Endothelial cell of umbilical vein (primary cell): ENCODE measurements around the gene ME3. TPM values are rescaled to one million over a fixed set of nuclear protein-coding genes. Genes with fewer than 3 reads are reported as not detected.

Experiments used
- BruUV-seq: library from RNA; stranded (reverse); fragments of 400-500 nt; replicated peaks from 2 replicates; lab custom pipeline; 2021; lab: Mats Ljungman, UMichigan
- CTCF ChIA-PET: fragments of 300-600, 350-600 bp; sonication (Branson Sonifier 250); formaldehyde crosslinking; loops from one replicate; lab custom pipeline; 2021; ENCODE audit warnings: antibody characterized with exemption, inconsistent platforms; lab: Charles Lee
- POLR2A ChIA-PET: fragments of 300-600, 350-600 bp; sonication (Branson Sonifier 250); formaldehyde crosslinking; loops from one replicate; lab custom pipeline; 2021; ENCODE audit warnings: antibody characterized with exemption, inconsistent platforms; lab: Charles Lee
- DNase-seq: peaks from one replicate; pipeline ENCODE4 v3.0.0-alpha.2; 2011; ENCODE audit warnings: low read depth, low spot score
- FAIRE-seq: peaks from 2 replicates; lab custom pipeline; 2011; peaks lifted over from hg19 to GRCh38; lab: Jason Lieb, UNC
- H2AFZ ChIP-seq: 2 replicates; pipeline ENCODE4 v1.6.0; 2012; ENCODE audit warnings: low read depth, low read length, control low read depth, inconsistent platforms
- H3K27ac ChIP-seq: 2 replicates; pipeline ENCODE4 v1.5.1; 2011; ENCODE audit warnings: low read depth, mild to moderate bottlenecking, control low read depth, low read length, moderate library complexity; ENCODE audit not compliant: insufficient read depth
- H3K27me3 ChIP-seq, 2 experiments: 2 replicates each; pipeline versions ENCODE4 v1.6.0 to v1.6.1; 2011; ENCODE audit warnings: low read length in 2 of 2, mixed read lengths in 1 of 2; ENCODE audit not compliant: control insufficient read depth in 2 of 2, insufficient read depth in 2 of 2
- H3K36me3 ChIP-seq, 2 experiments: 2 replicates in 1 of 2; 3 replicates in 1 of 2; pipeline ENCODE4 v1.5.1; 2011; ENCODE audit warnings: low read length in 2 of 2, mild to moderate bottlenecking in 1 of 2, moderate library complexity in 1 of 2; ENCODE audit not compliant: control insufficient read depth in 2 of 2, insufficient read depth in 2 of 2; ENCODE audit errors: extremely low read depth in 1 of 2
- H3K4me1 ChIP-seq: 3 replicates; pipeline ENCODE4 v1.5.1; 2011; ENCODE audit warnings: mild to moderate bottlenecking, low read length; ENCODE audit not compliant: control insufficient read depth, insufficient read depth; ENCODE audit errors: extremely low read depth
- H3K4me2 ChIP-seq: 2 replicates; pipeline ENCODE4 v1.6.1; 2011; ENCODE audit warnings: low read length, control low read depth, mixed read lengths; ENCODE audit not compliant: insufficient read depth
- H3K4me3 ChIP-seq, 3 experiments: fragments of 200-600 bp in 1 of 3; sonication (generic), shearing (Covaris generic) in 1 of 3; replicated peaks in 1 of 3; 2 replicates each; pipeline ENCODE4 v1.5.1; 2011 to 2016; ENCODE audit warnings: control low read depth in 3 of 3, low read length in 3 of 3, mild to moderate bottlenecking in 2 of 3, inconsistent platforms in 1 of 3, low read depth in 1 of 3, moderate library complexity in 1 of 3; ENCODE audit not compliant: insufficient read depth in 1 of 3
- H3K79me2 ChIP-seq: 2 replicates; pipeline ENCODE4 v1.6.0; 2012; ENCODE audit warnings: low read length, inconsistent platforms; ENCODE audit not compliant: control insufficient read depth, insufficient read depth
- H3K9ac ChIP-seq: replicated peaks from 2 replicates; pipeline ENCODE3; 2011; ENCODE audit warnings: low read length, control low read depth; ENCODE audit not compliant: insufficient read depth; ENCODE audit errors: extremely low read depth
- H3K9me1 ChIP-seq: replicated peaks from 3 replicates; pipeline ENCODE4 v1.6.0; 2011; ENCODE audit warnings: mild to moderate bottlenecking, low read length; ENCODE audit not compliant: control insufficient read depth, insufficient read depth; ENCODE audit errors: extremely low read depth
- H3K9me3 ChIP-seq: replicated peaks from 2 replicates; pipeline ENCODE4 v1.5.1; 2012; ENCODE audit warnings: low read length, inconsistent platforms; ENCODE audit not compliant: control insufficient read depth, insufficient read depth
- H4K20me1 ChIP-seq: replicated peaks from 2 replicates; pipeline ENCODE3; 2011; ENCODE audit warnings: mild to moderate bottlenecking, low read length; ENCODE audit not compliant: control insufficient read depth, insufficient read depth; ENCODE audit errors: extremely low read depth
- CTCF ChIP-seq, 2 donors: IDR thresholded peaks; 1 replicate in 1 of 2; 2 replicates in 1 of 2; pipeline ENCODE4 v1.5.1; 2011; ENCODE audit warnings: low read length in 2 of 2, mild to moderate bottlenecking in 2 of 2, moderate library complexity in 2 of 2, control low read depth in 1 of 2, inconsistent platforms in 1 of 2, low read depth in 1 of 2; ENCODE audit not compliant: insufficient read depth in 1 of 2; ENCODE audit errors: extremely low read depth in 1 of 2
- EZH2 ChIP-seq: IDR thresholded peaks from 2 replicates; pipeline ENCODE4 v1.6.1; 2012; ENCODE audit warnings: borderline replicate concordance, low read depth, mild to moderate bottlenecking, moderate library complexity, low read length, inconsistent platforms; ENCODE audit not compliant: severe bottlenecking
- FOS ChIP-seq: IDR thresholded peaks from 2 replicates; pipeline ENCODE4 v1.6.1; 2011; ENCODE audit warnings: mild to moderate bottlenecking, low read length, moderate library complexity, borderline replicate concordance; ENCODE audit not compliant: insufficient read depth
- GATA2 ChIP-seq: IDR thresholded peaks from 2 replicates; pipeline ENCODE4 v1.7.0; 2011; ENCODE audit warnings: low read depth, mild to moderate bottlenecking, moderate library complexity, mixed read lengths, low read length; ENCODE audit not compliant: insufficient read length, insufficient read depth
- JUN ChIP-seq: IDR thresholded peaks from 2 replicates; pipeline ENCODE4 v1.6.1; 2011; ENCODE audit warnings: borderline replicate concordance, low read depth; ENCODE audit not compliant: insufficient read length, insufficient read depth
- MYC ChIP-seq: IDR thresholded peaks from one replicate; pipeline ENCODE4 v1.6.1; 2011; ENCODE audit warnings: mild to moderate bottlenecking, low read depth, low read length
- POLR2A ChIP-seq: IDR thresholded peaks from 2 replicates; pipeline ENCODE4 v1.6.1; 2012; ENCODE audit warnings: low read depth, mild to moderate bottlenecking, control low read depth, low read length
- POLR2AphosphoS5 ChIP-seq: IDR thresholded peaks from 2 replicates; pipeline ENCODE4 v1.6.1; 2012; ENCODE audit warnings: low read depth, mild to moderate bottlenecking, control low read depth, low read length, moderate library complexity; ENCODE audit not compliant: insufficient read depth
- dilution Hi-C: fragments of 300-500 bp; cut with MboI; formaldehyde crosslinking; loops from one replicate; pipeline ENCODE4 v1.15.0; 2019; ENCODE audit warnings: low sequenced_read_pairs; ENCODE audit not compliant: extremely low pct_ligation_motif_present
- intact Hi-C: fragments of 100-400 bp; cut with micrococcal nuclease; formaldehyde crosslinking; loops from one replicate; pipeline ENCODE4 v1.10.0; 2022
- polyA plus RNA-seq, 4 experiments: library from polyadenylated mRNA; depleted of rRNA in 3 of 4; stranded (reverse) in 3 of 4; unstranded in 1 of 4; fragments of >200 nt; gene quantifications; 2 replicates each; pipeline versions ENCODE4 v1.2.1 to v1.2.3, GENCODE V29; 2011 to 2012; ENCODE audit warnings: missing spikeins in 1 of 4
- total RNA-seq: library from RNA; stranded (reverse); gene quantifications from 2 replicates; pipeline ENCODE4 v1.2.3, GENCODE V29; 2021
- TF ChIP-seq, protein P1 (sequence below): IDR thresholded peaks from 2 replicates; pipeline ENCODE4 v1.6.1; 2011; ENCODE audit not compliant: insufficient read depth, insufficient read length

Gene ME3
- total and polyA plus RNA-seq, 2 donors (not counting 3 experiments of a cell fraction or from before 2014, with no cell fraction given) = 26.9 to 30.4 TPM

- Histone ChIP-seq H3K4me3 (no peak overlapping the region), H3K27me3 (no peaks in the 10 kb centered on the region), H4K20me1 (no peaks in the 10 kb centered on the region), H3K4me1 (peaks cover 24% of the 10 kb centered on the region), H3K9ac (no peak overlapping the region), H2AFZ (no peak overlapping the region), H3K79me2 (no peaks in the 10 kb centered on the region), H3K36me3 (no peaks in the 10 kb centered on the region), H3K9me3 (no peaks in the 10 kb centered on the region), H3K9me1 (no peaks in the 10 kb centered on the region), H3K27ac (no peak overlapping the region), H3K4me2 (no peak overlapping the region)
- TF ChIP-seq POLR2A (no peak), POLR2AphosphoS5 (no peak), FOS (no peak), GATA2 (no peak)
- TF ChIP-seq, protein P1, sequence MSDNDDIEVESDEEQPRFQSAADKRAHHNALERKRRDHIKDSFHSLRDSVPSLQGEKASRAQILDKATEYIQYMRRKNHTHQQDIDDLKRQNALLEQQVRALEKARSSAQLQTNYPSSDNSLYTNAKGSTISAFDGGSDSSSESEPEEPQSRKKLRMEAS = no peak
- BruUV-seq = no TSS peak
- CTCF ChIA-PET = no interaction called here
- intact Hi-C loops = no loop called here
- POLR2A ChIA-PET = no interaction called here
- DNase-seq (no peak), FAIRE-seq (no peak)
- dilution Hi-C loops = no loop called here
These were observed 162.3 kb downstream of the ME3 start for GRCh38 chr11:86510097-86510496.

DNA sequence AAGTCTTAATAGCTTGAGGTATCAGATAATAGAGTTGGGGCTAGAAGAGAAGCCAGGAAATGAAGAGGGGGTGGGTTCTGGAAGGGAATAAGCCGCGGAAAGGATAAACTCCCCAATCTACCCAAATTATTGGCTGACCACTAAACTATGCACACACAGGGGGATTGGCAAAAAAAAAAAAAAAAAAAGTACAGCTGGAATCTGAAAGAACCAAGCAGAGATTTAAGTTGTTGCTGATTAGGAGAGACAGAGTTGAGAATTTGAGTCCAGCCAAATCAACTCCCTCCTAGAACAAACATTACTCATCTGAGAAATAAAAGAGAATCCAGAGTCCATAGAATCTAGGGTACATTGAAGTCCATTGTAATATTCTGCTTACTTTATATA lies 162.8 kb downstream of the ME3 start:
- TF ChIP-seq POLR2A (no peak), GATA2 (no peak), CTCF (IDR thresholded peaks at IDR 0.05; ENCODE audit: extremely low read depth in 1 of 2, insufficient read depth in 1 of 2, low read depth in 1 of 2, low read length in 2 of 2) (no peak), MYC (no peak), JUN (no peak), POLR2AphosphoS5 (no peak), FOS (no peak), EZH2 (no peak)
- TF ChIP-seq, protein P1 = no peak
- no peak overlapping the region for H2AFZ ChIP-seq
- intact Hi-C loops = no loop called here
- no peaks in the 10 kb centered on the region for H3K9me1 ChIP-seq
- H3K4me3 ChIP-seq = no peak overlapping the region
- H3K27ac ChIP-seq = no peak overlapping the region
- no peaks in the 10 kb centered on the region for H3K9me3 ChIP-seq
- H4K20me1 ChIP-seq = no peaks in the 10 kb centered on the region
- BruUV-seq = no TSS peak
- CTCF ChIA-PET = no interaction called here
- H3K4me2 ChIP-seq = no peak overlapping the region
- H3K27me3 ChIP-seq = no peaks in the 10 kb centered on the region
- DNase-seq (no peak), FAIRE-seq (no peak)
- dilution Hi-C loops = no loop called here
- no peaks in the 10 kb centered on the region for H3K79me2 ChIP-seq
- H3K4me1 ChIP-seq = peaks cover 19% of the 10 kb centered on the region
- POLR2A ChIA-PET = no interaction called here
- no peaks in the 10 kb centered on the region for H3K36me3 ChIP-seq
- H3K9ac ChIP-seq = no peak overlapping the region
